ENCODE measurements around the gene ZNF573.
"Not testable (repeated sequence)": the region's sequence is repeated elsewhere in the genome, so short reads cannot be mapped to it uniquely, and the experiment has no call there.

Gene ZNF573

GRCh38 chr19:37779127-37780005 is at the start of gene ZNF573:
Gene ZNF573, minus strand, starts transcription at chr19:37779586. Its CDS starts 5,857 bp downstream, at chr19:37773729.
- DNase-seq, result peak; percentile 88

- no peak for DNase-seq
These were observed 38.0 kb upstream of the ZNF573 start for GRCh38 chr19:37817180-37817981.

- DNase-seq, result not testable (repeated sequence)
These were observed 36.2 kb upstream of the ZNF573 start for GRCh38 chr19:37815611-37816010.

GRCh38 chr19:37813340-37813739 is 34.0 kb upstream of the ZNF573 start:
- no peak for DNase-seq

GRCh38 chr19:37809366-37809765 is 30.0 kb upstream of the ZNF573 start:
- DNase-seq, result no peak

GRCh38 chr19:37803249-37803840 is 24.0 kb upstream of the ZNF573 start:
- no peak for DNase-seq

- DNase-seq, result no peak
These were observed 11.0 kb upstream of the ZNF573 start for GRCh38 chr19:37790244-37790925.

DNA sequence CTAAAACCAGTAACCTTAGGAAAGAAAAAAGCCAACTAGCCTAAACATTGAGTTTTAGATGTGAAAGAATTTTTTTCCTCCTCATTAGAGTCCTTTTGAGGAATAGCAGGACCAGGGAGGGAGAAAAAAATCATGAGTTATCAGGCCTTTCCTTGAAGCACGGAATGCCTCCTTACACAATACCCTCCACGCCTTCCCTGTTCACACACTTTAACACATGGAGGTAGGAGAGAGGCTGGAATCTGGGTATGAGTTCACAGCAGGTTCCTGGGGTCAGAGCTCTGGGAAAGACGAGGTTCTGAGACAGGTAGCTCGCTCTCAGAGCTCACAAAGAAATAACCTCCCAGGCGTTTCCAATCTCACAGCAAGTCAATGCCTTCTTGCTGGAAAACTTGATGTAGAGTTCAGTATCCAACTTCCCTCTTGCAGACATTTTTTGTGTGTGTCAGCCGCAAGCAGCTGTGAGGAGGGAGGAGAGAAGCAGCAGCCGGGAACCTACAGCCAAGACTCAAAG is 716 bp downstream of the ZNF573 start:
- DNase-seq, result peak; percentile 1

DNA sequence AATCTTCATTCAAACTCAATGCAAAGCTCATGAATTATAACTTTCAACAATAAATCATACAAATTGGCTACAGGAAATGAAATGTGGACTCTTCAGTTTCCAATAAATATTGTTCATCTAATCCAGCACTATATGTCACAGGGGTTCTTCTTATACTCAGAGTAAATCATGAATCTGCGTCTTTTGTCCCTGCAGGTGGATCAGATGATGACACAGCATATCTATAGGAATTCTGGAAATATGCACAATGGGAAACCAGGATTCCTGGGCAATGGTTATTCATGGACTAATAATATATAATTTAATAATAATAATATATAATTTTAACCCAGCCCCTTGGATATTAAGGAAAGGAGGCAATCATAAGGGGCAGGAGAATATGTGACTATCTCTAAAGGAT is 8.4 kb downstream of the ZNF573 start:
- no peak for DNase-seq

DNA sequence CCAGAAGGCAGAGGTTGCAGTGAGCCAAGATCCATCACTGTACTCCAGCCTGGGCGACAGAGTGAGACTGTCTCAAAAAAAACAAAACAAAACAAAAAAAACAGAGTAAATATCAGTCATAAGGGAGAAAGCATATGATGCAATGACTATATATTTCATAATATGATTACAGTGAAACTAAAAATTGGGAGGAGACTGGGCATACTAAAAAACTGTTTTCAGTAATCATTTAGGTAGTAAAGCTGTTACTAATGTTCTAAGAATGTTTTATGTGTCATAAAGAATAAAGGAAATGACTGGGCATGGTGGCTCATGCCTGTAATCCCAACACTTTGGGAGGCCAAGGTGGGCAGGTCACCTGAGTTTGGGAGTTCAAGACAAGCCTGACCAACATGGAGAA is 15.9 kb downstream of the ZNF573 start:
- DNase-seq, result no peak

- not testable (repeated sequence) for DNase-seq
These were observed 21.7 kb downstream of the ZNF573 start for GRCh38 chr19:37757683-37758082.

GRCh38 chr19:37738371-37738770 is 41.0 kb downstream of the ZNF573 start:
- DNase-seq, result no peak

DNA sequence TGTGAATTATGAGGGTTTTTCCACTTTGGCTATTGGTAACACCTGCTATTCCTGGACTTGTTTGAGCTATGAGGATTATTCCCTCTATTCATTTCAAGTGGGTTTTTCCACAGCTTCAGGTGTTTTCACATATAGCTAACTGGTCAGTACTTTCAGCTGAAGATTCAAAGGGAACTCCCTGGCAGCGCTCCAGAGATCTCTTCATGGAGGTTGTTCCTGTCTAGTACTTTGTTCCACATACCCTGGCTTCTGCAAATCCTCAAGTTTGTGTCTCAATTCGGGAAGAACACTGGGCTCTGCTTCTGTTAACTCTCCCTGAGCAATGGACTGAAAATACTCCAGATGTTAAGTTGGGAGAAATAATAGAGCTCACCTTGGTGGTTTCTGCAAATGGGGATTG is 54.2 kb downstream of the ZNF573 start:
- no peak for DNase-seq

DNA sequence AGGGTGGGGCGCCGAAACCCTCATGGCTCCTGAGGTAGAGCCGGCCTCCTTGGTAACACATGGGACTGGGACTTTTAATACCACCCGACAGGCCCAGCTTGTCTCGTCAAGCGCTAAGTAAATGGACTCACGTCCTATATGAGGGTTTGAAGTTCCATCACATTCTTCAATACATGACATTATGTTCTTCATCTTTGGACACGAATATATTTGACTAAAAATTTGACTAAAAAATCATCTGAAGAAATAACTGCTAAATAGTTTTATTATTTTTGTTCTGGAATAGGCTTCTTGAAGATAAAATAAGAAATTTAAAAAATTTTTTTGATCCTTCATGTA is 59.5 kb downstream of the ZNF573 start:
- DNase-seq, result no peak

GRCh38 chr19:37719111-37719926 is 60.1 kb downstream of the ZNF573 start, which contains the start of gene ZNF607:
Gene ZNF607, minus strand, starts transcription at chr19:37719761. Its CDS starts 8,143 bp downstream, at chr19:37711618.
- DNase-seq, result peak; percentile 84

DNA sequence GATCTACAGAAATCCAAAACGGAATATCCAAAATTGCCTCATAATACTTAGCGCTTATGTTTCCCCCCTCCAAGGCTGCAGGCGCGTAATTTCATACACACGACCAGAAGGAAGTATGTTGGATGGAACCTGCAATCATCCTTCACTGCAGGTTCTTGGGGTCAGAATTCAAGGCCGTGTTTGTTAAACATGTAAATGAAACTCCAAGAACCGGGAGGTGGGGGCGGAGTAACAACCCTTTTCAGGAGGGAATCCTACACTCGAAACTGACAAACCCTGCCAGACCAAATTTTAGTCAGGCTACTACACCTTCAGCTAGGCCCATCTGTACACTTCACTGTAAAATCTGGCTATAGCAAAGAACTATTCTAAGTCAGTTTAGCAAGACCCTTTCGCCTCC is 61.1 kb downstream of the ZNF573 start:
- DNase-seq, result no peak

GRCh38 chr19:37716140-37716539 is 63.2 kb downstream of the ZNF573 start:
- DNase-seq, result no peak

GRCh38 chr19:37706052-37706605 is 73.3 kb downstream of the ZNF573 start:
- DNase-seq, result no peak

DNA sequence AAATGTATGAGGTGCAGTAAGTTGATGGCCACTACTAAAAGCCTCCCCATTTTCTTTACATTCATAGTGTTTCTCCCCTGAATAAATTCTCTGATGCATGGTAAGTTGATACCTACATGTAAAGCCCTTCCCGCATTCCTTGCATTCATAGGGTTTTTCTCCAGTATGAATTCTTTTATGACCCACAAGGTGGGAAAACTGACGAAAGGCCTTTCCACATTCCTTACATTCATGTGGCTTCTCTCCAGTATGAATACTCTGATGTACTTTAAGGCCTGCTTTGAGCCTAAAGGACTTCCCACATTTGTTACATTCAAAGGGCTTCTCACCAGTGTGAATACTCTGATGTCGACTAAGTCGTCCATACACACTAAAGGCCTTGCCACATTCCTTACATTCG is 80.3 kb downstream of the ZNF573 start:
- DNase-seq, result no peak

- no peak for DNase-seq
These were observed 81.2 kb downstream of the ZNF573 start for GRCh38 chr19:37698216-37698615.

GRCh38 chr19:37695144-37695899 is 84.1 kb downstream of the ZNF573 start:
- no peak for DNase-seq

Data from inflammatory macrophage treated with lipopolysaccharide for 4 hours (primary cell).